Mucosa of descending colon (tissue), 3 donors: ENCODE results near the gene ACOT8. TPM values are rescaled to one million over a fixed set of nuclear protein-coding genes. Genes with fewer than 3 reads are reported as not detected.

ENCODE experiments used
- ATAC-seq: fragments of 200-7000 bp; cut with Tn5 transposase; one replicate; pipeline ENCODE4 v1.9.1; 2020; ENCODE audit warnings: mild to moderate bottlenecking, moderate library complexity
- DNase-seq, 3 donors: peaks; one replicate each; pipeline ENCODE4 v3.0.0-alpha.2; 2020
- H3K36me3 ChIP-seq: fragments of 200-600 bp; one replicate; pipeline ENCODE4 v1.8.0; 2021; ENCODE audit warnings: low read depth, mild to moderate bottlenecking
- H3K4me1 ChIP-seq: fragments of 200-600 bp; one replicate; pipeline ENCODE4 v1.8.0; 2021; ENCODE audit warnings: low read depth, mild to moderate bottlenecking
- H3K4me3 ChIP-seq: fragments of 200-600 bp; one replicate; pipeline ENCODE4 v1.8.0; 2021; ENCODE audit warnings: mild to moderate bottlenecking
- H3K9me3 ChIP-seq: fragments of 200-600 bp; one replicate; pipeline ENCODE4 v1.8.0; 2021; ENCODE audit warnings: mild to moderate bottlenecking
- CTCF ChIP-seq: fragments of 200-600 bp; IDR thresholded peaks from one replicate; pipeline ENCODE4 v1.8.0; 2022; ENCODE audit warnings: antibody characterized with exemption, mild to moderate bottlenecking
- intact Hi-C, 2 donors: fragments of 100-400 bp; cut with DNase I in 1 of 2; cut with micrococcal nuclease in 1 of 2; formaldehyde crosslinking; loops; one replicate each; pipeline versions ENCODE4 v1.11.0 to v1.11.1; 2022; cut with DNase I, micrococcal nuclease
- total RNA-seq, 3 donors: library from RNA; stranded (reverse); fragmentation: NEBNext Ultra II Directional in 2 of 3; extraction: Animal tissue kit (Norgen Biotek cat#: 25700) in 2 of 3; gene quantifications; one replicate each; pipeline versions ENCODE4 v1.2.1 to v1.2.4, GENCODE V29; 2021 to 2023
- donor health status: DM: no; HTN: no; CAD: no; lungs with moderate emphysema.
- donor health status: DM: no; HTN: no; CAD: no.
- donor health status: DM: no; HTN: yes; CAD: no.

Gene ACOT8
- total RNA-seq, 3 donors from 2014 or later = 31.1 to 61.0 (median 32.9) TPM

GRCh38 chr20:45853484-45853883 is 3.7 kb downstream of the ACOT8 start:
- ATAC-seq = no peak
- no peak for TF ChIP-seq CTCF
- no peak for DNase-seq
- Histone ChIP-seq H3K9me3 (no peaks in the 10 kb centered on the region), H3K36me3 (no peaks in the 10 kb centered on the region), H3K4me3 (no peak overlapping the region), H3K4me1 (peaks cover 25% of the 10 kb centered on the region)
- intact Hi-C loops = no loop called here

- intact Hi-C loops = no loop called here
- Histone ChIP-seq H3K4me3 (no peak overlapping the region), H3K4me1 (peaks cover 16% of the 10 kb centered on the region), H3K9me3 (no peaks in the 10 kb centered on the region), H3K36me3 (no peaks in the 10 kb centered on the region)
- TF ChIP-seq CTCF = no peak
- ATAC-seq = no peak
- no peak for DNase-seq
Observed at GRCh38 chr20:45852326-45852725, 4.9 kb downstream of the ACOT8 start.

- intact Hi-C loops = no loop called here
- no peak for DNase-seq
- no peak for ATAC-seq
- no peak for TF ChIP-seq CTCF
- H3K36me3 ChIP-seq = no peaks in the 10 kb centered on the region
- H3K4me1 ChIP-seq = peaks cover 12% of the 10 kb centered on the region
- H3K9me3 ChIP-seq = no peaks in the 10 kb centered on the region
- H3K4me3 ChIP-seq = no peak overlapping the region
Observed at GRCh38 chr20:45851501-45851900, 5.7 kb downstream of the ACOT8 start.

- DNase-seq = no peak
- TF ChIP-seq CTCF = no peak
- intact Hi-C loops = no loop called here
- no peaks in the 10 kb centered on the region for H3K9me3 ChIP-seq
- H3K36me3 ChIP-seq = no peaks in the 10 kb centered on the region
- peaks cover 7% of the 10 kb centered on the region for H3K4me1 ChIP-seq
- H3K4me3 ChIP-seq = no peak overlapping the region
- ATAC-seq = no peak
Observed at GRCh38 chr20:45850926-45851325, 6.3 kb downstream of the ACOT8 start.

- Histone ChIP-seq H3K9me3 (no peaks in the 10 kb centered on the region), H3K4me3 (no peak overlapping the region), H3K4me1 (no peaks in the 10 kb centered on the region), H3K36me3 (no peaks in the 10 kb centered on the region)
- DNase-seq (no peak), ATAC-seq (no peak)
- intact Hi-C loops = no loop called here
- TF ChIP-seq CTCF = no peak
Observed at GRCh38 chr20:45850238-45850637, 7.0 kb downstream of the ACOT8 start.

GRCh38 chr20:45848969-45849582 is 8.1 kb downstream of the ACOT8 start:
- H3K36me3 ChIP-seq = no peaks in the 10 kb centered on the region
- H3K4me3 ChIP-seq = no peak overlapping the region
- H3K4me1 ChIP-seq = no peaks in the 10 kb centered on the region
- intact Hi-C loops = no loop called here
- ATAC-seq (no peak), DNase-seq (no peak)
- no peak for TF ChIP-seq CTCF
- no peaks in the 10 kb centered on the region for H3K9me3 ChIP-seq
